DMS 273 (cell line): ENCODE data around the gene CLDN22.

Experiments
- DNase-seq: peaks from one replicate; lab custom pipeline; 2025; ENCODE audit not compliant: unreplicated experiment; lab: John Stamatoyannopoulos, UW

Gene CLDN22

DNA sequence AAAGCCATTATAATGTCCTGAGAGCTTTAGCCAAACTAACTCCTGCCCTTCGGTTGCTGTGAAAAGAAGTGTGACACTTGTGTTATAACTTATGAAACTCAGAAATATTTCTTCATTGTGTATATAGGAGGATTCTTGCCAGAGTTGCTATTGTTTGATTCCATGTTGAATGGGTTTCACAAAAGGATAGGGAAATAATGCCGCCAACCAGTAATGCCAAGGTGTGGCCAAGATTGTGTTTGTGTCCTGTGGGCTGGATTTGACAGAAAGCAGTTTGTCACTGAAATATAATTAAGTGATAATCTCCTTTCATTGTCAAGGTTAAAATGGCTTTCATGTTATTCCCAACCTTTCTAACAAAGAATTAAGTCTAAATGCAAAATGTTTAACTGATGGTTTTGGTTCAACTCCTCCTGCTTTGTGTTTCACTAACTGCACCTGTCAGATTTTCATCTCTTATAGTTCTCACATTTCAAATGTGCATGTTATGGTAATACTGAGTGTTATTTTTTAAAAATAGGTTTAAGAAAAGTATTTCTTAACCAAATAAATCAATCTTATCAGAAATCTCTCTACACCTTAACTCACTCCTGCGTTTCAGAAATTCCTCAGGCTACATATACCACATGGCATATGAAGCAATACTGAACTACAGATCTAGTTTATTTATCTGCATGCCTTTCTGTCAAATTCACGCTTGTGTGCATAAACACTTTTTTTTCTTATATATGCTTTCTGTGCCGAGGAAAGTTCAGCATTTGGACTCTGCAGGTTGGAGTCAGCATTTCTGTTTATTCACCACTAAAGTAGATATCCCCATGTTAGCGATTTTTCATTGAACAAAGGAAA is at the start of gene CLDN22:
CLDN22 (minus strand) TSS at position 66 of the 849 bp plus-strand sequence; CDS start at position 8, 58 bp downstream.
- DNase-seq, result no peak

- no peak for DNase-seq
These were observed 49.0 kb upstream of the CLDN22 start for GRCh38 chr4:183369073-183369472.

DNA sequence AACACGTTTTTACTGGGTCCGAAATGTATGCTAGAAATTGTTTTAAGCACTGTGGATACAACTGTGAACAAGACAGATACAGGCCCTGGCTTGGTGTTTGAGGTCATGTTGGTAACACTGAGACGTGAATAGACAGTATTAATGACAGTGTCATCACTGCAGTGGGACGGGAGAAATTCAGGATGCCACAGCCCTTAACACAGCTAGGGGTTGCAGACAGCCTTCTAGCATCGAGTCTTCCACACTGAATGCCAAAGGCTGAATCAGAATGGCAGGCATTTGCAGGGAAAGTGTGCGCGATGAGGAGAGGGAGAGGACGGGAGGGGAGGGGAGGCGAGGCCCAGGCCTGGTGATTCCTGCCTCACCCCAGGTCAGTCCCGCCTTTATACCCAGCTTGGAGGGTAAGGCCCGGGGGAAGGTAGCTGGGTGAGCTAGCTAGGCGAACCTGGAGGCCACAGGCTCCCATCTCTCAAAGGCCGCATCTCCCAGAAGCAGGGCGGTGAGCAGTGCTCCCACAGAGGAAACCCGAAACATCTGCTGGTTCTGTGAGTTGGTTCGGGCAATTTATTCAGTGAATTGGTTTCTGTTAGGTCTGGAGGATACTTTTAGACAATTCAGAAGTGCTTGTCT is 46.2 kb upstream of the CLDN22 start:
- no peak for DNase-seq

- DNase-seq, result no peak
These were observed 43.9 kb upstream of the CLDN22 start for GRCh38 chr4:183364025-183364424.

GRCh38 chr4:183362916-183363542 is 43.0 kb upstream of the CLDN22 start:
- DNase-seq, result no peak

GRCh38 chr4:183362036-183362435 is 42.0 kb upstream of the CLDN22 start:
- DNase-seq, result no peak

DNA sequence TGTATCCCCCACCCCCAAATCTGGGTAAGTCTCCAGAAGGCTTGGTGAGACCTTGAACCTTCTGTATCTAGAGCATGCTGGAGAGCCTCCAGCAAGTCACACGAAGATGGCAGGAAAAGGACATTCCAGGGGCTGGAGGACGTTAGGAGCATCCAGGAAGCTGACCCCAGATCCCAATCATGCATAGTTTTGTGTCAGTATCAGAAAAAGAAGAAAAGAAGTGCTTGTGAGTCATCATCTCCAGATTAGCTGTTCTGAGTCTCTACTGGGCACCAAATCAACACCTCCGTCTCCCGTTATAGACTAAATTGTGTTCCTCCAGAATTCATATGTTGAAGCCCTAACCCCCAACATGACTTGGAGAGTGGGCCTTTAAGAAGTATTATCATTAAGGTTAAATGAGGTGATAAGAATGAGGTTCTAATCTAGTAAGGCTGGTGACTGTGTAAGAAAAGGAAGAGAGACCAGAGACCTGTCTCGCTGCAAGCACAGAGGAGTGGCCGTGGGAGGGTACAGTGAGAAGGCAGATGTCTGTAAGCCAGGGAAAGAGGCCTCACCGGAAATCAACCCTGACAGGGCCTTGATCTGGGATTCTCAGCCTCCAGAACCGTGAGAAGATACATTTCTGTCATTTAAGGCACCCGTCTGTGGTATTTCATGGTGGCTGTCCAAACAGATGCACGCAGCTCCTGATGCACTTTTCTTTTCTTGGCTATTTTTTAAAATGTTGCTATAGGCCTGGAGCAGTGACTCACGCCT is 40.3 kb upstream of the CLDN22 start:
- no peak for DNase-seq

GRCh38 chr4:183358215-183358755 is 38.2 kb upstream of the CLDN22 start:
- no peak for DNase-seq

- no peak for DNase-seq
These were observed 37.0 kb upstream of the CLDN22 start for GRCh38 chr4:183356931-183357675.

- DNase-seq, result no peak
These were observed 36.2 kb upstream of the CLDN22 start for GRCh38 chr4:183356173-183356830.

DNA sequence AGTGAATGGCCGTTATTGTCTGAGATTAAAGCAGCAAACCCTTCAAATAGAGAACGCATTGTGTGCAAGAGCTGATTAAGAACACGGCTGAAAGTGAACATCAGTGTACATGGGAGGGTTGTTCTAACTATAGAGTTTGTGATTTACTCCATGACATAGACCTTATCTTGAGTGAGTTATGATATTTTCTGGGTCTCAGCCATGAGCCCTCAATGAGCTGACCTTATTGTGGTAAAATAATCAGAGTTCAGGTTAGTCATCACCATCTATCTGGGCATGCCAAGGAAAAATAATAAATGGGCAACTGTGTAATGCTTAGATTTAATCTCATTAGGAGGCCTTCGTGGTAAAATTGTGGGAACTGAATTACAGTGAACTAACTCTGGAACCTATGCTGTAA is 35.3 kb upstream of the CLDN22 start:
- no peak for DNase-seq

GRCh38 chr4:183354219-183354618 is 34.1 kb upstream of the CLDN22 start:
- DNase-seq, result no peak

- DNase-seq, result no peak
These were observed 33.5 kb upstream of the CLDN22 start for GRCh38 chr4:183353557-183353956.

DNA sequence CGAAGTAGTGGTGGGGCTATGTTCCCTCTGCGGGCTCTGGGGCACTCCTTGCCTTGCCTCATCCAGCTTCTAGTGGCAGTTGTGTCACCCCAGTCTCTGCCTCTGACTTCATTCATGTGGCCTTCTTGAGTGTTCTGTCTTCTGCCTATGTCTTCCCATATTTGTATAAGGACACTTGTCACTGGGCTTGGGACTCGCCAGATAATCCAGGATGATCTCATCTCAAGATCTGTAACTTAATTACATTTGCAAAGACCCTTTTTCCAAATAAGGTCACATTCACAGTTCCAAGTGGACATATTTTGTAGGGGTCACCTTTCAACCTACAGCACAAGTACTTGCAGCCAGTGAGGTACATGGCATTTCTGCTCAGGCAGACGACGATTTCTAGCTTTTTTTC is 32.5 kb upstream of the CLDN22 start:
- DNase-seq, result no peak

DNA sequence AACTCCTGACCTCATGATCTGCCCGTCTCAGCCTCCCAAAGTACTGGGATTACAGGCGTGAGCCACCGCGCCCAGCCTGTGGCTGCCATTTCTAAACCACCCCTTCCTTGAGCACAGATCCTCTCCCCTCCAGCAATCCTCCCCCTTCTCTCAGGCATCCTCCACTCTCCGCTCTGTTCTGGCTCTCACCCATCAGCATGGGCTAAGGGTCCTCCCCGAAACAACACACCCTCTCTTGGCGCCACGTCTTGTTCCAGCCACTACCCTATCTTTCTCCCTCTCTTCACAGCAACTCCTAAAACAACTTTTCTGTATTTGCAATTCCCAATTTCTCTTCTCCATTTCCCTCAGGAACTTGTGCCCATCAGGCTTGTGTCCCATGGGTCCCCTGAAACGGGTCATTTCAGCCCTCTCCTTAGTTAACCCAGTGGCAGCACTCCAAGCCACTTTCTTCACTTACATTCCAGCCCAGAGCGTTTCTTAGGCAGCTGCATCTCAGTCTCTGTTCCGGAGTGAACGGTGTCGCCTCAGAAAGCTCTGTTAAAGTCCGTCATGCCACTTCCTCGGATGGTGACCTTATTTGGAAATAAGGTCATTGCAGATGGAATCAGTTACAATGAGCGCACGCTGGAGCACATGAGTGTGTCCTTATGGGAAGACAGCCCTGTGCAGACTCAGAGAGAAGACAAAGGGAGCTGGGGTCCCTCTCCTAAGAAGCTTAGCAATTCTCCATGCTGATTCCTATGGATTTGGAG is 30.4 kb upstream of the CLDN22 start:
- no peak for DNase-seq

DNA sequence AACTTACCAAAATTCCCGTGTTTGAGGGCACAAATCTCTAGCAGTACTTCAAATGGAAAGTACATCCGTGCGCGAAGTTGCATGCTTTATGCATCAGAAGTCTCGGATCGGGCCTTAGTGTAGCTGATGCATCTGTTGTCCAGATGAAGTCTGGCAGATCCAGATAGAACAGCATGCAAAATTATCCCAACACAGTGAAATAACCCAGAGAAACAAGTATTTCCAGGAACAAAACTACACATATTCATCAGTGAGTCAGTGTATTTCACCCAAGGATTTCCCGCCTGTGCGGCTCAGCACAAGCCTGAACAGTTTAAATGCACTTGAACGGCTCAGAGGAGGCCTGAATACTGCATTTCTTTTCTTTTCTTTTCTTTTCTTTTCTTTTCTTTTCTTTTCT is 29.6 kb upstream of the CLDN22 start:
- DNase-seq, result no peak

DNA sequence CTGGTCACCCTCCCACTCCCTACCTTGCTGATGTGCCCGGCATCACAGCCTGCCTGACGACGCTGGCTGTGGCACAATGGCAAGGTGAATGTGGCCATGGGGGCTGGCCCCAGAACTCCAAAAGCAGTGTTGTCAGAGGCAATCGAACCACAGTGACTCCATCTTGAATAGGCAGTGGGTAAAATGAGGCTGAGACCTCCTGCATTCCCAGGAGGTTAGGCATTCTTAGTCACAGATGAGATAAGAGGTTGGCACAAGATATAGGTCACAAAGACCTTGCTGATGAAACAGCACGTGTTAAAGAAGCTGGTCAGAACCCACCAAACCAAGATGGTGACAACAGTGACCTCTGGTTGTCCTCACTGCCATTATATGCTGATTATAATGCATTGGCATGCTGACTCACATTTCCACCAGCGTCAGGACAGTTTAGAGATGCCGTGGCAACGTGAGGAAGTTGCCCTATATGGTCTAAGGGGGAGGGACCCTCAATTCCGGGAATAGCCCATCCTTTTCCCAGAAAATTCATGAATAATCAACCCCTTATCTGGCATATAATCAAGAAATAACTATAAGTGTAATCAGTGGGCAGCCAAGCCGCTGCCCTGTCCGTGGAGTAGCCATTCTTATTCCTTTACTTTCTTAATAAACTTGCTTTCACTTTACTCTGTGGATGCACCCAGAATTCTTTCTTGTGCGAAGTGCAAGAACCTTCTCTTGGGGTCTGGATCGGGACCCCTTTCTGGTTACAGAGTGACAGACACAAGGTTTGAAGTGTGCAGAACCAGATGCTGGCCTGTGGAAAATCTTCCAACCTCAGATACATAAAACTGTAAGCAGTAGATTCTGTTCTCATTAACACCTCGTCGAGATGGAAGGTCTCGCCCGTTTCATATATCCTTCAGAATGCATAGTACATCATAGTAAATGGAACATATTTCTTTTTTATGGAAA is 28.9 kb upstream of the CLDN22 start:
- DNase-seq, result peak; percentile 13

DNA sequence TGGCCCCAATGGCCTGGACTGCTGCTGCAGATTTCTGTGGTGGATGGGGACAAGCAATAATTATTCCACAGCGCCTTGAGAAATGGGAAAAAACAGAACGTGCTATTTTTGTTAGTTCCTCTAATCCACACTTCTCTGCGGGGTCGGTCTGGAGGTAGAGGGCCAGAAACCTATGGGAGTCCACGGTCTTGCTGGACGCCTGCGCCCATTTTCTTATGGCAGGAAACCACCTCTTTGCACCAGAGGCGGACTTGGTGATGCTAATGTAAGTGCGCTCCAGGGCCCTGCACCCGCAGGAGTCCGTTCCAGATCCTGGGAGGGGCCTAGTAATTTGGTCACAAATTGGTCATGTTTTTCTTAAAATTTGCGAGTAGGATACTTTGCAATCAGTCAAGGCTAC is 28.1 kb upstream of the CLDN22 start:
- no peak for DNase-seq
